GM23338 (cell line): ENCODE measurements around the gene KLK13.

Experiments used
- CTCF ChIP-seq, 2 experiments: fragments of 200-600 bp in 1 of 2; sonication (generic) in 1 of 2; conservative IDR thresholded peaks; 2 replicates each; pipeline versions ENCODE4 v1.5.1 to v1.6.1; 2016 to 2017; ENCODE audit warnings: antibody characterized with exemption in 2 of 2, low read depth in 2 of 2, mild to moderate bottlenecking in 2 of 2, moderate library complexity in 1 of 2
- JUNB ChIP-seq: IDR thresholded peaks from one replicate; pipeline ENCODE4 v1.6.1; 2016; ENCODE audit warnings: antibody characterized with exemption; ENCODE audit not compliant: unreplicated experiment
- REST ChIP-seq: IDR thresholded peaks from one replicate; pipeline ENCODE4 v1.6.1; 2018; ENCODE audit warnings: antibody characterized with exemption; ENCODE audit not compliant: unreplicated experiment

GRCh38 chr19:51027126-51027806 lies 37.6 kb downstream of the KLK13 start:
- TF ChIP-seq REST (no peak), CTCF (conservative IDR thresholded peaks at IDR 0.05; ENCODE audit: low read depth in 2 of 2) (no peak), JUNB (no peak)
